HepG2 (cell line): ENCODE measurements around the gene UPB1. TPM values are rescaled to one million over a fixed set of nuclear protein-coding genes. Genes with fewer than 3 reads are reported as not detected.

Source experiments
- DR1 ChIP-seq: sonication (generic); formaldehyde crosslinking; IDR thresholded peaks from 2 replicates; pipeline ENCODE4 v1.8.0; 2021; ENCODE audit warnings: mild to moderate bottlenecking, missing genetic modification reagents, inconsistent platforms
- PTBP1 ChIP-seq: fragments of 200-400 bp; formaldehyde crosslinking; IDR thresholded peaks from 2 replicates; pipeline ENCODE4 v1.6.1; 2018; ENCODE audit warnings: low read length, low read depth; ENCODE audit not compliant: poor library complexity, severe bottlenecking
- RARG ChIP-seq: sonication (generic); formaldehyde crosslinking; IDR thresholded peaks from 2 replicates; pipeline ENCODE4 v1.4.0; 2020; ENCODE audit warnings: low read depth, mild to moderate bottlenecking, missing genetic modification reagents
- SALL1 ChIP-seq: sonication (generic); formaldehyde crosslinking; IDR thresholded peaks from 2 replicates; pipeline ENCODE4 v1.8.0; 2022; ENCODE audit warnings: mild to moderate bottlenecking, missing genetic modification reagents
- THRA ChIP-seq: sonication (generic); formaldehyde crosslinking; IDR thresholded peaks from 2 replicates; pipeline ENCODE4 v1.4.0; 2020; ENCODE audit warnings: missing genetic modification reagents, borderline replicate concordance
- YEATS4 ChIP-seq: sonication (generic); formaldehyde crosslinking; IDR thresholded peaks from 2 replicates; pipeline ENCODE4 v1.4.0; 2020; ENCODE audit warnings: missing genetic modification reagents, borderline replicate concordance
- ZKSCAN8 ChIP-seq: IDR thresholded peaks from 2 replicates; pipeline ENCODE4 v1.6.1; 2016; ENCODE audit warnings: borderline replicate concordance, missing genetic modification reagents, missing compliant biosample characterization
- ZNF160 ChIP-seq: sonication (generic); formaldehyde crosslinking; IDR thresholded peaks from 2 replicates; pipeline ENCODE4 v1.8.0; 2022; ENCODE audit warnings: mild to moderate bottlenecking, inconsistent platforms, missing genetic modification reagents
- ZNF431 ChIP-seq: sonication (generic); formaldehyde crosslinking; IDR thresholded peaks from 2 replicates; pipeline ENCODE4 v1.9.0; 2022; ENCODE audit warnings: missing genetic modification reagents, low read depth, mild to moderate bottlenecking, borderline replicate concordance
- ZNF451 ChIP-seq: sonication (generic); formaldehyde crosslinking; IDR thresholded peaks from 2 replicates; pipeline ENCODE4 v1.5.0; 2020; ENCODE audit warnings: mild to moderate bottlenecking, missing genetic modification reagents
- ZNF530 ChIP-seq: sonication (generic); formaldehyde crosslinking; IDR thresholded peaks from 2 replicates; pipeline ENCODE4 v1.5.0; 2020; ENCODE audit warnings: low read depth, mild to moderate bottlenecking, missing genetic modification reagents
- ZNF556 ChIP-seq: sonication (generic); formaldehyde crosslinking; IDR thresholded peaks from 2 replicates; pipeline ENCODE4 v1.4.0; 2020; ENCODE audit warnings: mild to moderate bottlenecking, missing genetic modification reagents, borderline replicate concordance
- ZNF597 ChIP-seq: sonication (generic); formaldehyde crosslinking; IDR thresholded peaks from 2 replicates; pipeline ENCODE4 v1.5.0; 2020; ENCODE audit warnings: missing genetic modification reagents
- ZNF724P ChIP-seq: sonication (generic); formaldehyde crosslinking; IDR thresholded peaks from 2 replicates; pipeline ENCODE4 v1.8.0; 2022; ENCODE audit warnings: missing genetic modification reagents, borderline replicate concordance
- ZNF770 ChIP-seq: sonication (generic); formaldehyde crosslinking; IDR thresholded peaks from 2 replicates; pipeline ENCODE4 v1.5.0; 2020; ENCODE audit warnings: mild to moderate bottlenecking, missing genetic modification reagents
- ZSCAN25 ChIP-seq: sonication (generic); formaldehyde crosslinking; IDR thresholded peaks from 2 replicates; pipeline ENCODE4 v1.8.0; 2022; ENCODE audit warnings: mild to moderate bottlenecking, missing genetic modification reagents
- polyA plus RNA-seq, 8 experiments: library from polyadenylated mRNA; depleted of rRNA in 3 of 8; stranded (reverse) in 7 of 8; unstranded in 1 of 8; fragments of >200 nt; fragmentation: Illumina TruSeq in 4 of 8; extraction: Trizol in 4 of 8; gene quantifications; 2 replicates each; pipeline versions ENCODE4 v1.2.1 to v1.2.3, GENCODE V29; 2011 to 2016; ENCODE audit warnings: low read depth in 4 of 8, missing spikeins in 1 of 8, mixed read lengths in 1 of 8; ENCODE audit not compliant: insufficient read depth in 1 of 8
- total RNA-seq, 5 experiments: library from RNA; depleted of rRNA; stranded (reverse); fragments of >200 nt; fragmentation: Illumina TruSeq; extraction: Trizol; gene quantifications; 2 replicates each; pipeline ENCODE4 v1.2.3, GENCODE V29; 2016; ENCODE audit warnings: low read depth in 1 of 5
- TF ChIP-seq, protein P1 (sequence below), 2 experiments: IDR thresholded peaks; 2 replicates each; pipeline ENCODE4 v1.6.1; 2011 to 2012; ENCODE audit warnings: low read length in 2 of 2, borderline replicate concordance in 1 of 2, low read depth in 1 of 2, mild to moderate bottlenecking in 1 of 2, moderate library complexity in 1 of 2
- TF ChIP-seq, protein P2 (sequence below), 2 experiments: fragments of 450-650 bp in 1 of 2; sonication (generic) in 1 of 2; formaldehyde crosslinking; IDR thresholded peaks; 2 replicates each; pipeline versions ENCODE4 v1.5.0 to v1.8.0; 2020 to 2022; ENCODE audit warnings: mild to moderate bottlenecking in 1 of 2, missing genetic modification reagents in 1 of 2

UPB1 gene
- total and polyA plus RNA-seq, 2 of the 13 experiments (the other 11 are each of a cell fraction or from before 2014, with no cell fraction given), result 0.38 to 1.2 TPM

DNA sequence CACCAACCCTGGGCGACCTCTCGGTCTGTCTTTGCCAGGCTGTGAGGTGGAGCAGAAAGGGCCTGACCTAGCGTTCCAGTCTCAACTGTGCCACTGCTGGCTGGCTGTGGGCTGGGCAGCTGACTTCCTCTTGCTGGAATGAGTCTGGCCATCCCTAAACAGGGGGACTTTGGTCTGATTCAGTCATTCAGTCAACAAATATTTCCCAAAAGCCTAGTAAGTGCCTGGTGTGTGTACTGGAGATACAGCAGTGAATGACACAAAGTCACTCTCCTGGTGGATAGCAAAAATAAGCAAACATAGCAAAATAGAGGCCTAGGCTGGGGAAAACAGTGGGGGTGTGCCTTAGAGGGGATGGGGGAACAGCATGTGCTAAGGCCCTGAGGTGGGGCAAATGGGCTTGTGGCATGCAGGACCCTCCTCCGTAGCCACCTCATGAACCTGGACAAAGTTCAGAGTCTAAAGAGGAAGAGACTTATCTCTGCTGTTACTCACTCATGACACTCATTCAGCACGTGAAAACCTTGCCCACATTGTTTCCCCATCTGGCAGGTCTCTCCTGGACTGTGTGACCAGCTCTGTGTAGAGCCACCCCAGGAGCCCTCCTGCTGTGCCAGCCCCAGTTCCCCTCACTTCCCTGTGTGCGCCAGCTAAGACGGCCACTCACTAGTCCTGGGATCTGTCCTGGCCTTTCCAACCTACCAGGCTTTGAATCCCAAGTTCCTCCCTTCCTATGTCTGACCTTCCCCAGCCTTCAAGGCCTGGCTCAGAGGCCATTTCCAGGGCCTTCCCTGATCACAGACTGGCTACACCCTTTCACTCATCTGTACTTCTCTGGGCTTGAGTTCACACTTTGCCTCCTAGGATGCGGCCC, 55.1 kb downstream of the UPB1 start (continued):
- TF ChIP-seq RARG (CRISPR knock-in tag) (no peak), ZNF556 (CRISPR knock-in tag) (peak; percentile 69; the same call in 1 of the 2 replicates), ZSCAN25 (CRISPR knock-in tag) (no peak; the same call in 1 of the 2 replicates), PTBP1 (no peak), ZNF431 (CRISPR knock-in tag) (peak; percentile 91), SALL1 (peak; percentile 94), ZNF770 (CRISPR knock-in tag) (no peak; the same call in 1 of the 2 replicates), ZNF530 (CRISPR knock-in tag) (no peak), YEATS4 (CRISPR knock-in tag) (peak; percentile 86), ZNF724P (CRISPR knock-in tag) (peak; percentile 24; the same call in 1 of the 2 replicates), ZNF451 (CRISPR knock-in tag) (no peak), ZNF597 (no peak), ZKSCAN8 (CRISPR knock-in tag) (peak; percentile 80; the same call in 1 of the 2 replicates), DR1 (CRISPR knock-in tag) (peak; percentile 78), THRA (CRISPR knock-in tag) (peak; percentile 37; the same call in 1 of the 2 replicates), ZNF160 (CRISPR knock-in tag) (peak; percentile 94)
- TF ChIP-seq, protein P1, sequence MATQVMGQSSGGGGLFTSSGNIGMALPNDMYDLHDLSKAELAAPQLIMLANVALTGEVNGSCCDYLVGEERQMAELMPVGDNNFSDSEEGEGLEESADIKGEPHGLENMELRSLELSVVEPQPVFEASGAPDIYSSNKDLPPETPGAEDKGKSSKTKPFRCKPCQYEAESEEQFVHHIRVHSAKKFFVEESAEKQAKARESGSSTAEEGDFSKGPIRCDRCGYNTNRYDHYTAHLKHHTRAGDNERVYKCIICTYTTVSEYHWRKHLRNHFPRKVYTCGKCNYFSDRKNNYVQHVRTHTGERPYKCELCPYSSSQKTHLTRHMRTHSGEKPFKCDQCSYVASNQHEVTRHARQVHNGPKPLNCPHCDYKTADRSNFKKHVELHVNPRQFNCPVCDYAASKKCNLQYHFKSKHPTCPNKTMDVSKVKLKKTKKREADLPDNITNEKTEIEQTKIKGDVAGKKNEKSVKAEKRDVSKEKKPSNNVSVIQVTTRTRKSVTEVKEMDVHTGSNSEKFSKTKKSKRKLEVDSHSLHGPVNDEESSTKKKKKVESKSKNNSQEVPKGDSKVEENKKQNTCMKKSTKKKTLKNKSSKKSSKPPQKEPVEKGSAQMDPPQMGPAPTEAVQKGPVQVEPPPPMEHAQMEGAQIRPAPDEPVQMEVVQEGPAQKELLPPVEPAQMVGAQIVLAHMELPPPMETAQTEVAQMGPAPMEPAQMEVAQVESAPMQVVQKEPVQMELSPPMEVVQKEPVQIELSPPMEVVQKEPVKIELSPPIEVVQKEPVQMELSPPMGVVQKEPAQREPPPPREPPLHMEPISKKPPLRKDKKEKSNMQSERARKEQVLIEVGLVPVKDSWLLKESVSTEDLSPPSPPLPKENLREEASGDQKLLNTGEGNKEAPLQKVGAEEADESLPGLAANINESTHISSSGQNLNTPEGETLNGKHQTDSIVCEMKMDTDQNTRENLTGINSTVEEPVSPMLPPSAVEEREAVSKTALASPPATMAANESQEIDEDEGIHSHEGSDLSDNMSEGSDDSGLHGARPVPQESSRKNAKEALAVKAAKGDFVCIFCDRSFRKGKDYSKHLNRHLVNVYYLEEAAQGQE (IDR thresholded peaks at IDR 0.05; ENCODE audit: borderline replicate concordance in 1 of 2, low read depth in 1 of 2, low read length in 2 of 2), result no peak
- TF ChIP-seq, protein P2, sequence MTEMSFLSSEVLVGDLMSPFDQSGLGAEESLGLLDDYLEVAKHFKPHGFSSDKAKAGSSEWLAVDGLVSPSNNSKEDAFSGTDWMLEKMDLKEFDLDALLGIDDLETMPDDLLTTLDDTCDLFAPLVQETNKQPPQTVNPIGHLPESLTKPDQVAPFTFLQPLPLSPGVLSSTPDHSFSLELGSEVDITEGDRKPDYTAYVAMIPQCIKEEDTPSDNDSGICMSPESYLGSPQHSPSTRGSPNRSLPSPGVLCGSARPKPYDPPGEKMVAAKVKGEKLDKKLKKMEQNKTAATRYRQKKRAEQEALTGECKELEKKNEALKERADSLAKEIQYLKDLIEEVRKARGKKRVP (CRISPR knock-in tag; IDR thresholded peaks at IDR 0.05), result peak in 1 of 2 experiments; percentile 60; a peak in 2 of 4 replicates
